DOHH2 (cell line): ENCODE data around the gene MAN2B2.

ENCODE experiments used
- H3F3A ChIP-seq: fragments of 200-600 bp; sonication (generic), shearing (Covaris generic); 2 replicates; pipeline ENCODE4 v1.6.0; 2016; ENCODE audit warnings: antibody characterized with exemption, mild to moderate bottlenecking; ENCODE audit not compliant: control insufficient read depth, insufficient read depth
- H3K27ac ChIP-seq: fragments of 200-600 bp; sonication (generic); 2 replicates; pipeline ENCODE4 v1.5.1; 2014; ENCODE audit warnings: low read depth, mild to moderate bottlenecking, low read length, moderate library complexity
- H3K27me3 ChIP-seq: fragments of 200-600 bp; sonication (generic); 2 replicates; pipeline ENCODE4 v1.6.1; 2014; ENCODE audit warnings: mild to moderate bottlenecking, low read length, mixed read lengths; ENCODE audit not compliant: control insufficient read depth
- H3K36me3 ChIP-seq: fragments of 200-600 bp; sonication (generic); 2 replicates; pipeline ENCODE4 v1.6.1; 2014; ENCODE audit warnings: mild to moderate bottlenecking, low read length, moderate library complexity, mixed read lengths; ENCODE audit not compliant: control insufficient read depth
- H3K4me1 ChIP-seq: fragments of 200-600 bp; sonication (generic); 2 replicates; pipeline ENCODE4 v1.6.1; 2014; ENCODE audit warnings: mild to moderate bottlenecking, low read length, mixed read lengths; ENCODE audit not compliant: control insufficient read depth
- H3K4me2 ChIP-seq: fragments of 200-600 bp; sonication (generic); 2 replicates; pipeline ENCODE4 v1.6.0; 2014; ENCODE audit warnings: mild to moderate bottlenecking, low read length, moderate library complexity
- H3K4me3 ChIP-seq: fragments of 200-600 bp; sonication (generic); 2 replicates; pipeline ENCODE4 v1.5.1; 2014; ENCODE audit warnings: mild to moderate bottlenecking, low read length, mixed read lengths
- H3K79me2 ChIP-seq: fragments of 200-600 bp; sonication (generic); 2 replicates; pipeline ENCODE4 v1.6.1; 2014; ENCODE audit warnings: mild to moderate bottlenecking, low read length, mixed read lengths; ENCODE audit not compliant: control insufficient read depth
- H3K9me2 ChIP-seq: fragments of 200-600 bp; sonication (generic); replicated peaks from 2 replicates; pipeline ENCODE4 v1.6.1; 2014; ENCODE audit warnings: mild to moderate bottlenecking, low read length, mixed read lengths; ENCODE audit not compliant: control insufficient read depth
- H3K9me3 ChIP-seq: fragments of 200-600 bp; sonication (generic); 2 replicates; pipeline ENCODE4 v1.6.1; 2014; ENCODE audit warnings: antibody characterized with exemption, low read length, mixed read lengths; ENCODE audit not compliant: control insufficient read depth, insufficient read depth
- H4K20me1 ChIP-seq: fragments of 200-600 bp; sonication (generic); 2 replicates; pipeline ENCODE4 v1.6.0; 2014; ENCODE audit warnings: low read depth, mild to moderate bottlenecking, antibody characterized with exemption, low read length, moderate library complexity; ENCODE audit not compliant: control insufficient read depth, insufficient read depth
- CTCF ChIP-seq: fragments of 200-600 bp; sonication (generic); IDR thresholded peaks from one replicate; pipeline ENCODE4 v1.5.1; 2014; ENCODE audit warnings: antibody characterized with exemption, mild to moderate bottlenecking, low read depth, low read length; ENCODE audit not compliant: poor library complexity, severe bottlenecking
- EZH2phosphoT487 ChIP-seq: fragments of 200-600 bp; sonication (generic); IDR thresholded peaks from 2 replicates; pipeline ENCODE4 v1.6.1; 2017; ENCODE audit warnings: borderline replicate concordance, mild to moderate bottlenecking, antibody characterized with exemption, low read length, moderate library complexity, mixed read lengths

The MAN2B2 gene

GRCh38 chr4:6549890-6550620 is 24.9 kb upstream of the MAN2B2 start:
- TF ChIP-seq EZH2phosphoT487 (no peak), CTCF (no peak)
- no peaks in the 10 kb centered on the region for H3K79me2 ChIP-seq

GRCh38 chr4:6550821-6551220 is 24.2 kb upstream of the MAN2B2 start:
- Histone ChIP-seq H3F3A (no peaks in the 10 kb centered on the region), H3K4me2 (no peak overlapping the region), H3K9me2 (no peaks in the 10 kb centered on the region), H3K79me2 (no peaks in the 10 kb centered on the region), H3K4me1 (no peaks in the 10 kb centered on the region), H3K27ac (no peak overlapping the region), H3K9me3 (no peaks in the 10 kb centered on the region), H3K27me3 (no peaks in the 10 kb centered on the region), H3K4me3 (no peak overlapping the region), H3K36me3 (no peaks in the 10 kb centered on the region), H4K20me1 (no peaks in the 10 kb centered on the region)
- TF ChIP-seq EZH2phosphoT487 (no peak), CTCF (no peak)

More at GRCh38 chr4:6549890-6550620, 24.9 kb upstream of the MAN2B2 start:
- Histone ChIP-seq H3K27me3 (no peaks in the 10 kb centered on the region), H4K20me1 (no peaks in the 10 kb centered on the region), H3K27ac (no peak overlapping the region), H3K36me3 (no peaks in the 10 kb centered on the region), H3K9me2 (no peaks in the 10 kb centered on the region), H3F3A (no peaks in the 10 kb centered on the region), H3K4me3 (no peak overlapping the region), H3K4me1 (no peaks in the 10 kb centered on the region), H3K4me2 (no peak overlapping the region), H3K9me3 (no peaks in the 10 kb centered on the region)

GRCh38 chr4:6551660-6552059 is 23.3 kb upstream of the MAN2B2 start:
- Histone ChIP-seq H3K36me3 (no peaks in the 10 kb centered on the region), H3K9me2 (no peaks in the 10 kb centered on the region), H4K20me1 (no peaks in the 10 kb centered on the region), H3K4me2 (no peak overlapping the region), H3K27ac (no peak overlapping the region), H3K79me2 (no peaks in the 10 kb centered on the region), H3F3A (no peaks in the 10 kb centered on the region), H3K4me1 (no peaks in the 10 kb centered on the region), H3K27me3 (no peaks in the 10 kb centered on the region), H3K4me3 (no peak overlapping the region), H3K9me3 (no peaks in the 10 kb centered on the region)
- TF ChIP-seq EZH2phosphoT487 (no peak), CTCF (no peak)
